Mammary epithelial cell (primary cell): ENCODE results near the gene ASXL3.

ENCODE experiments used
- EZH2 ChIP-seq: IDR thresholded peaks from 2 replicates; pipeline ENCODE4 v1.6.1; 2012; ENCODE audit warnings: low read length, inconsistent platforms, borderline replicate concordance
- TF ChIP-seq, protein P1 (sequence below), 2 donors: IDR thresholded peaks in 1 of 2; conservative IDR thresholded peaks in 1 of 2; 2 replicates each; pipeline ENCODE4 v1.5.1; 2011 to 2012; ENCODE audit warnings: inconsistent platforms in 2 of 2, low read length in 2 of 2, mild to moderate bottlenecking in 2 of 2, control low read depth in 1 of 2, low read depth in 1 of 2; ENCODE audit not compliant: insufficient read depth in 1 of 2; ENCODE audit errors: extremely low read depth in 1 of 2

DNA sequence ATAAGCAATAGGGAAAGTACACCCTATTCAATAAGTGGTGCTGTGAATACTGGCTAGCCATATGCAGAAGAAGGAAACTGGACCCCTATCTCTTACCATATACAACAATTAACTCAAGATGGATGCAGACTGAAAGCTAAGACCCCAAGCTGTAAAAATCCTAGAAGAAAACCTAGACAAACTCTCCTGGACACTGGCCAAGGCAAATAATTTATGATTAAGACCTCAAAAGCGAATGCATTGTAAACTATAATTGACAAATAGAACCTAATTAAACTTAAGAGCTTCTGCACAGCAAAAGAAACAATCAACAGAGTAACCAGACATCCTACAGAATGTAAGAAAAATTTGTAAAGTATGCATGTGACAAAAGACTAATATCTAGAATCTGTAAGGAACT, 41.1 kb upstream of the ASXL3 start:
- TF ChIP-seq, protein P1, sequence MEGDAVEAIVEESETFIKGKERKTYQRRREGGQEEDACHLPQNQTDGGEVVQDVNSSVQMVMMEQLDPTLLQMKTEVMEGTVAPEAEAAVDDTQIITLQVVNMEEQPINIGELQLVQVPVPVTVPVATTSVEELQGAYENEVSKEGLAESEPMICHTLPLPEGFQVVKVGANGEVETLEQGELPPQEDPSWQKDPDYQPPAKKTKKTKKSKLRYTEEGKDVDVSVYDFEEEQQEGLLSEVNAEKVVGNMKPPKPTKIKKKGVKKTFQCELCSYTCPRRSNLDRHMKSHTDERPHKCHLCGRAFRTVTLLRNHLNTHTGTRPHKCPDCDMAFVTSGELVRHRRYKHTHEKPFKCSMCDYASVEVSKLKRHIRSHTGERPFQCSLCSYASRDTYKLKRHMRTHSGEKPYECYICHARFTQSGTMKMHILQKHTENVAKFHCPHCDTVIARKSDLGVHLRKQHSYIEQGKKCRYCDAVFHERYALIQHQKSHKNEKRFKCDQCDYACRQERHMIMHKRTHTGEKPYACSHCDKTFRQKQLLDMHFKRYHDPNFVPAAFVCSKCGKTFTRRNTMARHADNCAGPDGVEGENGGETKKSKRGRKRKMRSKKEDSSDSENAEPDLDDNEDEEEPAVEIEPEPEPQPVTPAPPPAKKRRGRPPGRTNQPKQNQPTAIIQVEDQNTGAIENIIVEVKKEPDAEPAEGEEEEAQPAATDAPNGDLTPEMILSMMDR (conservative IDR thresholded peaks at IDR 0.05 in 1 of 2, IDR thresholded peaks at IDR 0.05 in 1 of 2; ENCODE audit: extremely low read depth in 1 of 2, insufficient read depth in 1 of 2, low read depth in 1 of 2, low read length in 2 of 2): no peak
- no peak for TF ChIP-seq EZH2
